GM18511 (cell line): ENCODE results near the gene FABP6.
"Not testable (repeated sequence)": the region's sequence is repeated elsewhere in the genome, so short reads cannot be mapped to it uniquely, and the experiment has no call there.

Source experiments
- ATAC-seq: cut with Tn5 transposase; IDR thresholded peaks from one replicate; pipeline ENCODE4 v1.9.1; 2021; ENCODE audit warnings: mild to moderate bottlenecking, moderate library complexity; ENCODE audit not compliant: unreplicated experiment

The FABP6 gene

DNA sequence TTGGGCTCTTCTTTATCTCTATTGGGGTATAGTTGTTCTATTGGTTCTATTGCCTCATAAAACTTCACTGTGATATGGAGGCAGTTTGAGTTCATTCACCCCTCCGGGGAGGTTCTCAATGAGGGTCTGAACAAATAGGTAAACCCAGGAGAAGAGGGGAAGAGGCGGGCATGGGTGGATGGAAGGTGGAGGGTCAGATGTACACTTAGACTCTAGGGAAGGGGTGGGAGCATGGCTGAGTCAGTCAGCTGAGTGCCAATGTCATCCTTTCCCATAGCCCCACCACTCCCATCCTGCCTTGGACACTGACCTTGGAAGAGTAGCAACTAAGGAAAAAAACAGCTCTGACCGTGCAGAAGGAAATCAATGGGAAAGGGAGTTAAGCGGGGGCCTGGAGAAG, 9.9 kb upstream of the FABP6 start:
- no peak for ATAC-seq

DNA sequence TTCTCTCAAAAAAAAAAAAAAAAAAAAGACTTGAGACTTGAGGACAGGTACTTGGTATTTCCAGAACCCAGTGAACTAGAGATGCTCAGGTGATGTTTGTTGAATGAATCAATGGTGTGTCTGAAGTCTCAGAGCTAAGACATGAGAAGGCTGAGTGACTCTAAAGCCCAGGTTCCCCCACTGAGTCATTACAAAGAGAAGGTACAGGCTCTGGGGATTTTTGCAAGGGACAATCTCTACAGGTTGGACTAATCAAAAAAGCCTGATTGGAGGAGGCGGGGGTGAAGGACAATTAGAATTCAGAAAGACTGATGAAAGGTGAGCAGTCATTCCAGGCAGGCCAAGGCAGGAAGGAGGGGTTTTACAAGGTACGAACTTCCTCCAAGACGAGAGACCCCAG, 8.2 kb upstream of the FABP6 start:
- ATAC-seq, result no peak

DNA sequence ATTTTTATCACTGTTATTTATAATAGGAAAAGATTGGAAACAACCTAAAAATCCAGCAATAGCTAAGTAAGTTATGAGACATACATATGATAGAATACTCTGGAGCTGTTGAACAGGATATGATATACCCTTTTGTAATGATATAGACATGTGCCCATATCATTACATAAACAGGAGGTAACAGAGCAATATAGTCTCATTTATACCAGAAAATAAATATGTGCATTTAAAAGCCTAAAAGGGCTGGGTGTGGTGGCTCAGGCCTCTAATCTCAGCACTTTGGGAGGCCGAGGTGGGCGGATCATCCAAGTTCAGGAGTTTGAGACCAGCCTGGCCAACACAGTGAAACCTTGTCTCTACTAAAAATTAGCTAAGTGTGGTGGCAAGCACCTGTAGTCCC, 2.3 kb upstream of the FABP6 start:
- ATAC-seq, result no peak

DNA sequence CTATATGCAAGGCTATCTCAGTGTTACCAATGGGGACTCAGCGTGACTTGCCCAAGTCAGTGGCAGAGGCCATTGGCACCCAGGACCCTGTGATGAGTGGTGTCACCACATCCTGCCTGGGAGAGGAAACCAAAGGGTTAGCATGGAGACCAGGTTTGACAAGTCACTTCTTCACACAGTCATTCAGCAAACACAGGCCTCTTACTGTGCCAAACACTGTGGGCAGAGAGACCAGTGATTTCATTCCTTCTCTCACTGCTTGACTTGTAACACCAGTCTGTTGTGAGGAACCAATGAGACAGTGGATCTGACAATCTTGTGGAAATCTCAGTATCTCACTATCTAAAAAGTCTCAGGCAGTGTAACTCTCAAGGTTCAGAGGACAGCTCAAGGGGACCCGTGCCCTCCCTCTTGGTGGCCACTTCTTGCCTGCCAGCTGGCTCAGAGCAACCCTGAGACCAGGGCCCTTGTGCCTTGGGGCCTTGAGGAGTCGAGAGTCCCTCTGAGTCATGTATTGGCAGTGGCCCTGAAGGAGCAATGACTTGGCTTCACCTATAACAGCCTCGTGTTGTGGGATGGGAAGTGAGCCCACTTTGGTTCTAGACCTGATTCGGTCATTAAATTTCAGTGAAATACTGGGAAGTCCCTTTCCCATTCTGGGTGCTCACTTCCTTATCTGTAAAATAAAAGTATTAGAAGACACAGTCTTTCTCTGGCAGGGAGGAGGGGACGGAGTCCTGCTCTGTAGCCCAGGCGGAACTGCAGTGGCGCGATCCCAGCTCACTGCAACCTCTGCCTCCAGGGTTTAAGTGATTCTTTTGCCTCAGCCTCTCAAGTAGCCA, 1.6 kb downstream of the FABP6 start:
- ATAC-seq, result peak; percentile 63

DNA sequence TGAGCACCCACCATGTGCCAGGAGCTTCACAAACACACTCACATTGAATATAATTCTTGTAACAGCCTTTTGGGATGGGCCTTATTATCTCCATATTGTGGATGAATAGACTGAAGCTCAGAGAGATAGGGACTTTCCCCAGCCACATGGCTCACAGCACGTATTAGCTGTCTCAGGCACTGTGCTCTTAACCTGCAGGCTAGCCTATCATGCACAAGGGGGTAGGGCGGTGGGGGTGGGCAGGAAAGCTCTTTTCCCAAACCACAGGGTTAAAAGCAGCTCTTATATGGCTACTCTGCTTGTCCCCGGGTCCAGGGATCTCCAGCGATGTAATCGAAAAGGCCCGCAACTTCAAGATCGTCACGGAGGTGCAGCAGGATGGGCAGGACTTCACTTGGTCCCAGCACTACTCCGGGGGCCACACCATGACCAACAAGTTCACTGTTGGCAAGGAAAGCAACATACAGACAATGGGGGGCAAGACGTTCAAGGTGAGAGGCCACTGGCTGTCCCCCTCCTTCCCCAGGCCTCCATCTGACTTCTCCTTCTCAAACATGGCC, 2.6 kb downstream of the FABP6 start:
- peak; percentile 48 for ATAC-seq

DNA sequence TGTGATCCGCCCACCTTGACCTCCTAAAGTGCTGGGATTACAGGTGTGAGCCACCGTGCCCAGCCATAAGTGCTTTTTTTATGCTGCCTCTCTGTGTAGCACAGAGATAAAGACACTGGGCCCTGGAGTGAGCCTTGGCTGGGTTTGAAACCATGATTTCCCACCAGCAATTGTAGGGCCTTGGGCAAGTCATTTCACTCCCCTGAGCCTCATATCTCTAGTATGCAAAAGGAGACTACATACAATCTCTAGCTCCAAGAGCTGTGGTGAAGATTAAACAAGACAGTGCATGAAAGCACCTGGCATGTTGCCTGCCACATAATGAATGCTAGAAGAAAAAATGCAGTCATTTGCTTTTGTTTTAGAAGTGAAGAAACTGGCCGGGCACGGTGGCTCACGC, 3.9 kb downstream of the FABP6 start:
- ATAC-seq, result no peak

DNA sequence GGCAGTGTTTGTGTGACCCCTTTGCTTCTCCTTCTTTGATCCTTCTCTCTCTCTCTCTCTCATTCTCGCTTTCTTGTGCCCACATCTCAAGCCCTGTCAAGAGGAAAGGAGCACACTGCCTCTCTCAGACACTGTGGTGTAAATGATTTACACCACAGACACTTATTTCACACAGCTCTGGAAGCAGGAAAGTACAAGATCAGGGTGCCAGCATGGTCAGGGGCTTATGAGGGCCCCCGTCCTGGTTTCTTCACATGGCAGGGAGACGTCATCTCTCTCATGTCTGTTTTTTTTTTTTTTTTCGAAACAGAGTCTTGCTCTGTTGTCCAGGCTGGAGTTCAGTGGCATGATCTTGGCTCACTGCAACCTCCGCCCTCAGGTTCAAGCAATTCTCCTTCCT, 6.4 kb downstream of the FABP6 start:
- no peak for ATAC-seq

DNA sequence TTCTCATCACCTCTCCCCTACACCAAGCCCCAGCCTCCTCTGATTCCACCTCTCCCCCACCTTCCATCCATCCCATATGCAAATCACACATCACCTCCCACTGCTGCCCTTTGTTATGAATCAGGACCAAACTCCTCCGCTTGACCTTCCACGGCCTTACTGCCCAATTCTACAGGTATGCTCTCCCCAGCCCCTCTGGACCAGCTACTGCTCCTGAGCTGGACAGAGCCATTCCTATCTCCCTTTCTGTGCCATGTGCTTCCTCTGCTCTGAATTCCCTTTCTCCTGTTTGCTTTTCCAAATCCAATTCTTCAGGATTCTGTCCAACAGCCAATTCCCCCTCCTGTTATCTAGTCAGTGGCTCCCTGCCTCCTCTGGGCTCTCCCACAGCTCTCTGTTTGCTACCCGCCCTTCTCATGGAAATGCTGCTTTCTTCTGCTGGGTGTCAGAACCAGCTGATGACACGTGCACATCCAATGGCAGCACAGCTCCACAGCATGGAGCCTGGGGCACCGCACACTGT, 8.3 kb downstream of the FABP6 start:
- no peak for ATAC-seq

DNA sequence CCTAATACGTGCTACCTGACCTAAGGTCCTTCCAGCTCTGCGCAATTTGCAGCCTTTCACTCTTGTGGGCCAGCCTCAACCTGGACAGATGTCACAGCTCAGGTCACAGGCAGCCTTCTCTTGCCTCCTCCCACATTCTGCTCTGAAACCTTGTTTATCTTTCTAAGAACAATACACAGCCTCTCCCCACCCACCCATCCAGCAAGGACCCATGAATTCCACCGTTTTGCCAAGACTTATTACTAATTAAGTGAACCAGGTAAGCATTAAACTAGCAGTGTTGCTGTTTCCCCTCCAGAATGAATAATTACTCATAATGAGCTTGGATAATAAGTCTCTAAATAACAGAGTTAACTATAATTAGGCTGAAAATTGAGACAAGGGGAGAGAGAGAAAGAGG, 11.0 kb downstream of the FABP6 start:
- ATAC-seq, result no peak

DNA sequence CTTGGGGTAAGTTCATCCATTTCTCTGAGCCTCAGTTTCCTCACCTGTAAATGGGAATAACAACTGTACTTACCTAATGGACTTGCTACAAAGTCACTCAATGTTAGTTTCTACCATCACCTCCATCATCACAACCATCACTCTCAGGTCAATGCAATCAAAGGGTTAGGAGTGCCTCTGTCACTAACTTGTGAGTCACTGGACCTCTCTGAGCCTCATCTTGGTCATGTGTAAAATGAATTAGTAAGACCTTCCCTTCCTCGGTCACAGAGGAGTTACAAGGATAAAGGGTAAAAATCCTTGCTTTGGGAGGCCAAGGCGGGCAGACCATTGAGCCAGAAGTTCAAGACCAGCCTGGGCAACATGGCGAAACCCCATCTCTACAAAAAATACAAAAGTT, 12.8 kb downstream of the FABP6 start:
- no peak for ATAC-seq

DNA sequence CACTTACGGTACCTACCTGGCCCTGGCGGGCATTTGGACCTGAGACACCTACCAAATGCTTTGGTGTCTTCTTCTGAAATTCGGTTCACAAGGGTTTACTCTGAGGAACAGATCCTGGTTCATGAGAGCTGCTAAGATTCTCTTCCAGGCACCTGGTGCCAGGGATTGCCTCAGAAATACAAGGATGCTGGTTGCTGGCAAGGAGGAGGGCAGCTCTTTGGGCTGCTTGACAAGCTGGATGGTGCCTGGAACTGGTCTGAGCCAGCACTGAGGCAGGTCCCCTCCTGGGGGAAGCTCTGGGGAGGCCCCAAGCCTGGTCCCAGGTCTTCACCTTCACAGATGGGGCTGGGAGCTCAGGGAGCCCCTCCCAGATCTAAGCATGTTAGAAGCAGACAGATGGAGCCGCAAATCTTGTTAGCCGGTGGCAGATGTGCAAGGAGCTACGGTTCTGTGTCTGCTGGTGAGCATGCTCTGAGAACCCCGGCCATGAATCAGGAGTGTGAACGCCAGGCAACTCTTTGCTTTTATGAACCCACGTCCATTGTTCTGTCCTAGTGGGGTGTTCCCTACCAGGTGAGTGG, 16.3 kb downstream of the FABP6 start:
- no peak for ATAC-seq

DNA sequence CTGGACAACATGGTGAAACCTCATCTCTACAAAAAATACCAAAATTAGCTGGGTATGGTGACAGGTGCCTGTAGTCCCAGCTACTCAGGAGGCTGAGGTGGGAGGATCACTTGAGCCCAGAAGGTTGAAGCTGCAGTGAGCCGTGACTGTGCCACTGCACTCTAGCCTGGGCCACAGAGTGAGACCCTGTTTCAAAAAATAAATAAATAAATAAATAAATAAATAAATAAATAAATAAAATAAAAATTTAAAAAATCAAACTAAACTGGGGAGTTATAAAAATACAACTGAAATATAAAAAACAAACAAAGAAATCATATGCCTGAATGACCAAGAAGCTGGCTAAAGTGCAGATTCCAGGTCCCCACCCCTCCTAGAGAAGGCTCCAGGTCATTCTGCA, 20.3 kb downstream of the FABP6 start:
- ATAC-seq, result not testable (repeated sequence)

DNA sequence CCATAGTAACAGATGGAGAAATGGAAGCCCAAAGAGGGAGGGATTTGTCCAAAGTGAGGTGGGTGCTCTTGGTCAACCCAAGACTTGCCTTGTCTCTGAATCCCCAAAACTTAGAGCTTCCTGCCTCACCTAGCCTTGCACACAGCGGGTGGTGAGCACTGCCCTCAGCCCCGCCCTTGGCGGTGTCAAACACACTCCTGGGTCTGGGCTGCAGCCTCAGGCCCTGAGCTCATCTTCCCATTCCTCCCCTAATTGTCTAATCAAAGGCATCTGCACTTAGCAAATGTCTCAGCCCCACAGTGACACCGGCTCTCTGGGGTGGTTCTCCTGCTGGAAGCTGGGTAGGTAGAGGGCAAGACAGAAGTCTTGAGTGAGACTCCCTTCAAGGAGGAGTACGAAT, 20.9 kb downstream of the FABP6 start:
- ATAC-seq, result no peak

DNA sequence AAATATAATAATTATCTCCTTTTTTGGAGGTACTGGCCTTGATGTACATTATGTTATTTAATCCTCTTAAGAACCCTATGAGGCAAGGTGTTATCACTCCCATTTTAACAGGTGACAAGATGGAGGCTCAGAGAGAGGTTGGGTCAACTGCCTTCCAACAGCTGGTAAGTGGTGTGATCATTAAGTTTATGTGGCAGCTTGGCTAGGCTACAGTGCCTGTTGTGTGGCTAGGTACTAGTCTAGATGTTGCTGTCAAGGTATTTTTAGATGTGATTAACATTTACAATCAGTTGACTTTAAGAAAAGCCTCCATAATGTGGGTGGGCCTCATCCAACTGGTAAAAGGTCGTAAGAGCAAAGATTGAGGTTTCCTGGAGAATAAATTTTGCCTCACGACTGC, 21.5 kb downstream of the FABP6 start:
- ATAC-seq, result no peak

DNA sequence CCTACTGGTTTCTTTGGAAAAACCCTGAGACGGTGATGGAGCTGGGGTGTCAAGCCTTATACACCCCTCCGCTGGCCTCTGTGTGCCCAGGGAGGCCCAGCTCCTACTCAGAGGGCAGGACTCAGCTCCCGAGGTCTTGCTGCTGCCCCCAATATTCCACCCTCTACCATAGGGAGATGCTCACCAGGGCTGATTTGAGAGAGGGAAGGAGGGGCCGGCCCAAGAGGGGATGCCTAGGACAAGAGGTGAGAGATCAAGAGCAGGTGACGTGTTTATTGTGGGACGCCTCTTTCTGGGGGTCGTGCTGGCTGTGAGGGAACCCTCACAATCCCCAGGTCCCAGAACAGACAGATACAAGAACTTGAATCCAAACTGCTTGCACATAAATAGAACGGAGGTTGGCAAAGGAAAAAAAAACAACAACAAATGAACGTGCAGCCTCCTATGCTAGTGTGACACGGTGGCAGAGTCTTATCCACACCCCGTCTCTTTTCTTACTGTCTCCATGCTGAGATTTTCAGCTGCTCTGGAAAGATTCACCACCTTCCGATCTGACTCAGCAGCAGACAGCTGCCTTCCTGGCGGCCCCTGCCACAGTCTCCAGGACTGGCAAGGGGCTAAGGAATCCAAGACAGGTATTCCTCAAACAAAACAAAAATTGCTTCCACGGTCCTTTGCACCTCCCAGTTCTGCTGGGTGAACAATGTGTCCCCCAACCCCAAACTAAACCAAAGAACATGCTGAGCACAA, 22.3 kb downstream of the FABP6 start:
- no peak for ATAC-seq

DNA sequence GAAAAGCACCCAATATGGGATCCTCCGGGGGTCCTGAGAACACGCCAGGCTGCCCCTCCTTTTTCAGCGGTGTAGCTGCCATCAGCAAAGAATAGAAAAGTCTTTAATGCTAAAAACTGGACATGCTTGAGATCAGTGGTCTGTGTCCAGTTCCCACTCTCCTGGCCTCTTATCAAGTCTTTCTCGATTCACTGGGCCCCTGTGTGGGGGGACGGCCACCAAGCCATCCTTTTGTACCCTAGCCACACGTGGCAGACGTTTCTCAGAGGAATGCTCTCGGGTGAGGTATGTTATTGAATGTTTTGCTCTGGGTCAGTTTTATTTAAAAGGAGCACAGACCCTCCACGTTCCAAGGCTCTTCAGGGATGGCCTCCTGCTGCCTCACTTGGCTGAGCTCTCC, 23.6 kb downstream of the FABP6 start:
- ATAC-seq, result no peak

DNA sequence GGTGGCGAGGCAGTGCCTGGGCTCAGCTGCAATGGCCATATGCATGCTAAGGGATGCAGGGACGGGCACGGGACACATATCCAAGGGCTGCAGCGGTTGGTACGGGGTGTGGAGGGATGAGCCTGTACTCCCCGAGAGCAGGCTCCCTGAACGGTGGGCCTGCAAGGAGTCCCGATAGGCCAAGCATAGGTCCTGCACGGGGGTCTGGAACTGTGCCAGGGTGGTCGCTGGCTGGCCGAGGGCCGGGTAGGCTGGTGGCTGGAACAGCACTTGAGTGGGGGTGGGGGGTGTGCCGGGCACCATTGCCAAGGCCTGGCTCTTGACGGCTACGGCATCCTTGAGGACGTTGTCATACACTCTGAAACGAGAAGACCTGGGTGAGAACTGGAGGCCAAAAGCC, 24.1 kb downstream of the FABP6 start:
- no peak for ATAC-seq

DNA sequence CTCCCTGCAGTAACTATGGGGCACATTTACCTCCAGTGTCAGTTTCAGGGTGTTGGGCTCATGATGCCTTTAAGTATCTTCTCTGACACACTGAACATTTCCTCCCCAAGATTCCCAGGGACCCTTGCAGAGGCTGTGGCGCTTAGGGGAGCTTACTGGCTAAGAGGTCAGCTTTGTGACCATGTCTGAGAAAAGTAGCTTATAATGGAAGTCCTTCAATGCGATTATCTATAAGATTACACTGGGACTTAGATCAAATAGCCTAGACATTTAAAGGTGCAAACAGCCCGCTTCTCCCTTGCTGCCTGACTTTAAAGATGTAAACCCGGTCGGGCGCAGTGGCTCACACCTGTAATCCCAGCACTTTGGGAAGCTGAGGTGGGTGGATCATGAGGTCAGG, 25.4 kb downstream of the FABP6 start:
- ATAC-seq, result no peak

DNA sequence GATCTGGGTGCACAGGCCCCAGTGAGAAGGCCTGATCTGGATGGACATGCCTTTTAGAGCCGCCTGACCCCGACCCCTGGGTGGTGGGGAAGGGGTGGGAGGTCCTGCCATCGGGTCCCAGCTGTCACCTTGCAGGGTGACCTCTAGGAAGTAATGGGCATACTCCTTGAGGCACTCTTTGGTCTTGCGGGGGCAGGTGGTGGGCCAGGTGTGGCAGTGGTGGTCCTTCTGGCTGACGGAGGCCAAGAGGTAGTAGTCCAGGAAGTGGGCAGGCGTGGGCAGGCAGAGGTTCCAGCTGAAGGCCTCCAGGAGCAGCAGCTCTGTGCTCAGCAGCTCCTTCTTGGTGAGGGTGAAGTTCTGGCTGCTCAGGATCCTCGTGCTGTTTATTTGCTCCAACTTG, 30.0 kb downstream of the FABP6 start:
- ATAC-seq, result no peak

DNA sequence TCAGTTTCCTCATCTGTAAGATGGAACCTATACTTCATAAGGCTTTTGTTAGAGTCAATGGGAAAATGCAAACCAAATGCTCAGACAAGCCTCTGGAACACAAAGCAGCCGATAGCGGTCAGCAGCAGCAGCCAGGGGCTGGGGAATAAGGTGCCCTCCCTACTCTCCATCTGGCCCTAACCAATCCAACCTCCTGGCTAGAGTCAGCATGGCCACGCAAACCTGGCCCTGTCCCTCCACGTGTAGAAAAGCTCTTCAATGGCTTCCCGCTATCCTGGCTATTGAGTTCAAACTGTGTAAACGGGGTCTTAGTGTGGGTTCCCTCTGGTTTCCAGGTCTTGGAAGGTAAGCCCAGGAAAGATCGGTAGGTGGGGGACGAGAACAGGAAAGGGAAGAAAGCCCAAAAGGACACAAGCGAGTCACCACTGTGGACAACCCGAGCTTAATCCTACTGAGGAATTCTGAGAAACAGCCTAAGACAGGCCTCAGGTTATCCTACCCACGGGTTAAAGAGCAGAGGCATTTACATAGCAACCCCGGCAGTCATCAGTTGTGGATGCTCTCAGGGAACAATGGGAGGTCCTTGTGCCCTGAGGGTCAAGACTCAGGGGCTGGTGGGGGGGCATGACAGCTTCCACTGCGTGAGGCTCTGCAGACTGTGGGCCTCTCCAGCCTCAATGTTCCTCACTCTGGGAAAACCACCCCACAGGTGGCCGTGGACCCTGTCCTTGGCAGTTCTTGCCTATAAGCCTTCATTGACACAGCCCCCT, 30.9 kb downstream of the FABP6 start:
- ATAC-seq, result no peak
